GM18517 (cell line): ENCODE data around the gene ABLIM3.
"Not testable (repeated sequence)": the region's sequence is repeated elsewhere in the genome, so short reads cannot be mapped to it uniquely, and the experiment has no call there.

Experiments
- ATAC-seq: cut with Tn5 transposase; IDR thresholded peaks from one replicate; pipeline ENCODE4 v1.9.1; 2021; ENCODE audit warnings: mild to moderate bottlenecking, moderate library complexity; ENCODE audit not compliant: unreplicated experiment

ABLIM3 gene

GRCh38 chr5:149185067-149185466 lies 43.8 kb downstream of the ABLIM3 start:
- no peak for ATAC-seq

- no peak for ATAC-seq
Measured at GRCh38 chr5:149186506-149186905, 45.2 kb downstream of the ABLIM3 start.

GRCh38 chr5:149187617-149188016 lies 46.3 kb downstream of the ABLIM3 start:
- not testable (repeated sequence) for ATAC-seq

GRCh38 chr5:149188383-149188782 lies 47.1 kb downstream of the ABLIM3 start:
- ATAC-seq, result no peak

GRCh38 chr5:149195337-149195887 lies 54.1 kb downstream of the ABLIM3 start:
- no peak for ATAC-seq

GRCh38 chr5:149195962-149196361 lies 54.7 kb downstream of the ABLIM3 start:
- ATAC-seq, result no peak

- ATAC-seq, result no peak
Measured at GRCh38 chr5:149198148-149198547, 56.9 kb downstream of the ABLIM3 start.

- no peak for ATAC-seq
Measured at GRCh38 chr5:149200355-149200754, 59.1 kb downstream of the ABLIM3 start.

GRCh38 chr5:149201121-149201637 lies 59.9 kb downstream of the ABLIM3 start:
- no peak for ATAC-seq

- ATAC-seq, result no peak
Measured at GRCh38 chr5:149202910-149203451, 61.7 kb downstream of the ABLIM3 start.

GRCh38 chr5:149203921-149204441 lies 62.7 kb downstream of the ABLIM3 start:
- ATAC-seq, result no peak

- no peak for ATAC-seq
Measured at GRCh38 chr5:149205625-149206523, 64.6 kb downstream of the ABLIM3 start.

GRCh38 chr5:149206524-149207141 lies 65.3 kb downstream of the ABLIM3 start:
- no peak for ATAC-seq

- no peak for ATAC-seq
Measured at GRCh38 chr5:149207831-149208230, 66.5 kb downstream of the ABLIM3 start.

GRCh38 chr5:149210225-149210624 lies 68.9 kb downstream of the ABLIM3 start:
- no peak for ATAC-seq

GRCh38 chr5:149210968-149211490 lies 69.7 kb downstream of the ABLIM3 start:
- no peak for ATAC-seq

GRCh38 chr5:149211566-149211965 lies 70.3 kb downstream of the ABLIM3 start:
- ATAC-seq, result no peak

GRCh38 chr5:149212198-149212951 lies 71.1 kb downstream of the ABLIM3 start:
- ATAC-seq, result no peak

GRCh38 chr5:149213264-149213880 lies 72.1 kb downstream of the ABLIM3 start:
- ATAC-seq, result no peak
